ENCODE data around the gene PROSER2.

The PROSER2 gene

DNA sequence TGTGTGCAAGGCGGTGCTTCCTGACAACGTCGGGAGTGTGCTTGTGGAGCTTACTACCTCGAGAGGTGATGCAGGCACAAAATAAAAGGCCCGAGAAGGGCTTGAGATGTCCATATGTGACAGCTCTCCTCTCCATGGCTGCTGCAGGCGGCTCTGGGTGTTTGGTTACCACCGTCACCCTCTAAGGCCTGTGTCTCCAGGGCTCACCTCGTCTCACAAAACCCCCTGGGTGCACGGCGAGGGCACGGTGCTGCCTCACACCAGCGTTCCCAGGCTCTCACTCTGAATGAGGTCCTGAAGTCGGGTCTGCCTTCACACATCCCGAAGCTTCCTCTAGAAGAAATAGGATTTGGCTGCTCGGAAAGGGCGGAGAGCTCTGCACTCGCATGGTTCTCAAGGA is 32.9 kb downstream of the PROSER2 start:
- CTCF ChIA-PET: interaction anchor here (0.7 to 0.8 kb wide), 2 partner anchors 36 to 71 kb away, joined by 3 to 6 read pairs; no protein-coding TSS in a partner anchor
- peak overlapping the region; percentile 2 for H3K27ac ChIP-seq
- DNase-seq (ENCODE audit: low spot score): no peak
- TF ChIP-seq CTCF (conservative IDR thresholded peaks at IDR 0.05; ENCODE audit: low read depth): no peak
- POLR2A ChIA-PET (ENCODE audit: low non-redundant PET): no interaction called here

DNA sequence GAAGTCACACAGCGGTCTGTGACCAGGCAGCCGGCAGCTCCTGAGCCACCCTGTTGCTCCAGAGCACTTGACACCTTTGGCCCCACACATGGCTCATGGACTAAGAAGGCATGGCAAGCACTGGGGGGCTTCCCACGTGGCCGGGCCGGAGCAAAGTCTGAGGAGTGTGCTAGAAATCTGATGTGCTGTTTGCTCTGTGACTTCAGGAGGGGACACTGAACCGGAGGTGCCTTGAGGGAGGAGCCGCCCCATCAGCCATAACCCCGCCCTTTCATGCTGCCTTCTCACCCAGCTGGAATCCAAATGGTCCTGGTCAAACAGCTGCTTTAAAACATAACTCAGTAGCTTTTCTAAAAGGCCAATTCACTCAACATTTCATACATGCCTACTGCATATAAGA is 33.5 kb downstream of the PROSER2 start:
- POLR2A ChIA-PET (ENCODE audit: low non-redundant PET): no interaction called here
- DNase-seq (ENCODE audit: low spot score): no peak
- no peak for TF ChIP-seq CTCF (conservative IDR thresholded peaks at IDR 0.05; ENCODE audit: low read depth)
- peak overlapping the region; percentile 2 for H3K27ac ChIP-seq
- CTCF ChIA-PET: interaction anchor here (0.7 to 0.8 kb wide), 2 partner anchors 37 to 70 kb away, joined by 3 to 6 read pairs; no protein-coding TSS in a partner anchor

- no peak overlapping the region; the same call in 1 of the 2 replicates for H3K27ac ChIP-seq
- ChIA-PET POLR2A (ENCODE audit: low non-redundant PET) (no interaction called here), CTCF (interaction anchor here (0.7 kb wide), 1 partner anchor 784 kb away, joined by 4 read pairs; no protein-coding TSS in a partner anchor)
- no peak for TF ChIP-seq CTCF (conservative IDR thresholded peaks at IDR 0.05; ENCODE audit: low read depth)
- no peak for DNase-seq (ENCODE audit: low spot score)
Observed at GRCh38 chr10:11858093-11858492, 34.9 kb downstream of the PROSER2 start.

DNA sequence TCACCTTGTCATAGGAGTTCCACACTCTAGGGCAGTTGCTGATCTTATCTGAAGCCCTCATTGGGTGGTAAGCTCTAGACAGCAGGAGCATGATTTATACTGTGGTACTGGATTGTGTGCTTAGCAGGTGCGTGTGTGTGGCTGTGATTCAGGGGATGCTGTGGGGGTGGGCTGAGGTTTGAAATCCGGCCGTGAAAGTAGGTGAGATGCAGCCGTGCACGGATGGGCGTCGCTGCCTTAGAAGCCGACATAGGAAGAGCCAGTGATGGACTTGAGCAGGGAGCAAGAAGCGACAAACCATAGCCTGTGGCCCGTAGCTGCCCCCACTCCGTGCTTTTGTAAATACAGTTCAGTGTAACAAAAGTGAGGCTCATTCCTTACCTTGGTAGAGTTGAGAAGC is 38.2 kb downstream of the PROSER2 start:
- H3K27ac ChIP-seq: peak overlapping the region; percentile 21
- POLR2A ChIA-PET (ENCODE audit: low non-redundant PET): no interaction called here
- TF ChIP-seq CTCF (conservative IDR thresholded peaks at IDR 0.05; ENCODE audit: low read depth): no peak
- no peak for DNase-seq (ENCODE audit: low spot score)
- CTCF ChIA-PET: no interaction called here

- ChIA-PET CTCF (interaction anchor here (0.6 to 0.7 kb wide), 2 partner anchors 42 to 129 kb away, joined by 4 to 5 read pairs; no protein-coding TSS in a partner anchor), POLR2A (ENCODE audit: low non-redundant PET) (no interaction called here)
- H3K27ac ChIP-seq: peak overlapping the region; percentile 21
- TF ChIP-seq CTCF (conservative IDR thresholded peaks at IDR 0.05; ENCODE audit: low read depth): no peak
- no peak for DNase-seq (ENCODE audit: low spot score)
Observed at GRCh38 chr10:11861811-11862428, 38.8 kb downstream of the PROSER2 start.

- H3K27ac ChIP-seq: peak overlapping the region; percentile 17; the same call in 1 of the 2 replicates
- POLR2A ChIA-PET (ENCODE audit: low non-redundant PET): no interaction called here
- TF ChIP-seq CTCF (conservative IDR thresholded peaks at IDR 0.05; ENCODE audit: low read depth): no peak
- CTCF ChIA-PET: no interaction called here
- DNase-seq (ENCODE audit: low spot score): no peak
Observed at GRCh38 chr10:11863353-11864109, 40.4 kb downstream of the PROSER2 start.
